ENCODE data around the gene AHSA1.

AHSA1 gene

DNA sequence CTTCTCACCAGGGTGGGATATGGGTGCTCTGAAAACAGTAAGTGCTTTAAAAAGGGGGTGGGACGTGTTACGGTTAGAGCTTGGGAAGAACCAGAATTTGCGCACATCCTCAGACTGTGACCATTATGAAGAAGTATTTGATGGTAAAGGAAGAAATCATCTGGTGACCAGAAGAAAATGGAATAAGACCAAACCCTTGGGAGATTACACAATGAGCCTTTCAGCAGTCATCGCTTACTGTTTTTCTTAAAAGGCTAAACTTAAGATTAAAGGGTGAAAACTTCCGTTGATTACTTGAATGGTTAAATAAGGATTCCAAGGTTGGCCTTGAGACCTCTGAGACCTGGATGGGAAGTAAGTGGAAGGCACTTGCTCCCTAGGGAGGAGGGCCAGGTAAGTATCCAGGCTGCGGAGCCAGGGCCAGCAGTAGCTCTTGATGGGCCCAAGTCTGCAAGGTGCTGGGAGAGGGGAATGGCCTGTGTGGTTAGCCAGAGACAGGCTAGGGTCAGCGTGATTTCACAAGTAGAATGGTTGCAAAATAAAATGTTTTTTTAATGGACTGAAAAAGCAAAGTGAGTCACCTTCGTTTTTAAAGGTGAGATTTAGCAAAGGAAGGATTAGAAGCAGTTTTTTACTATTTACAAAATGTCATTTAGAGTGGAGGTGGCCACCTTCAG lies 53.7 kb downstream of the AHSA1 start:
- no peak for DNase-seq

DNA sequence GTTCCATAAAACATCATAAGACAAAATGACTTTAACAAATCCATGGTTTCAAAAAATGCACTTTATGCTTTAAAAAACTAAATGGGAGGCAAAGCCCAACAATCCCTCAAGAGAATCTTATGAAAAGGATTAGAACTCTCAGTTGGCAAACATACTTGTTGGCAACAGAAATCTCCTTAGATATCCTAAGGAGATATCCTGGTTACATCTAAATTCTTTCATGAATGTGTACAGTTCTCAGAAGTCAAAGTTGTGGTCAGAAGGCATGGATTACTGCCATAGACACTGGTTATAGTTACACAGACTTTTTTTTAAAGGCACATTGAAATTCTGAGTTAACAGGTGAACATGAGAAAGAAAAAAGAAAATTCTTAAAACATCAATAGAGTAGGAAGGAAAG lies 58.2 kb downstream of the AHSA1 start:
- no peak for DNase-seq
